ENCODE measurements around the gene CLPTM1L. TPM values are rescaled to one million over a fixed set of nuclear protein-coding genes. Genes with fewer than 3 reads are reported as not detected.

Gene CLPTM1L
- total RNA-seq, 1 donor from 2014 or later = 74.8 TPM

DNA sequence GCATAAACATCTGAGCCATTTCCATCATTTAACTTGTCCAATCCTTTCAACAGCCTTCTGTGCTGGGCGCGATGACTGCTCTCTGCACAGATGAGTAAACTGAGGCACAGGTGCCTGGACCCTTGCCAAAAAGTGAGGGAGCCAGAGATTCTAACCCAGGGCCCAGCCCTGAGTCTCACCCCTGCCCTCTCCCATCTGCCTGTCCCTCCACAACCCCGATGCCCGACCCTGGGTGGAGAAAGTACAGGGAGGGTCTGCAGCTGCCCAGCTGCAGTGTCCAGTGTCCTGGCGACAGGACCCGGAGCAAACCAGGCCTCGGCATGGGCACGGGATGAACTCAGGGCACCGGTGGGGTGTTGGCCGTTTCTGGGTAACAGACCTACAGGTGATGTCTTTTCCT is 39.6 kb upstream of the CLPTM1L start:
- H4K20me1 ChIP-seq (ENCODE audit: low read depth) = no peaks in the 10 kb centered on the region
- H3K4me1 Mint-ChIP-seq = peaks cover 10% of the 10 kb centered on the region
- H3K27ac ChIP-seq = no peak overlapping the region
- H3K4me3 Mint-ChIP-seq = no peak overlapping the region
- H3K9me3 ChIP-seq (ENCODE audit: low read depth) = peaks cover 4% of the 10 kb centered on the region
- peaks cover 10% of the 10 kb centered on the region for H3K9me3 Mint-ChIP-seq
- no peak overlapping the region for H2AFZ ChIP-seq (replicated peaks)
- no peaks in the 10 kb centered on the region for H3K79me2 ChIP-seq (ENCODE audit: low read depth)
- no peak for DNase-seq (ENCODE audit: low spot score)
- H3K4me3 ChIP-seq = no peak overlapping the region
- no peaks in the 10 kb centered on the region for H3K36me3 ChIP-seq
- no peaks in the 10 kb centered on the region for H3K36me3 Mint-ChIP-seq
- no peaks in the 10 kb centered on the region for H3F3A ChIP-seq (ENCODE audit: low read depth)
- H3K9ac ChIP-seq = no peak overlapping the region
- no peak overlapping the region for H3K27ac Mint-ChIP-seq
- peaks cover 8% of the 10 kb centered on the region for H3K4me1 ChIP-seq
- H3K27me3 Mint-ChIP-seq (ENCODE audit: insufficient read depth, low read depth) = peaks cover 51% of the 10 kb centered on the region
- H3K4me2 ChIP-seq = no peak overlapping the region
- peaks cover 99% of the 10 kb centered on the region for H3K27me3 ChIP-seq
- TF ChIP-seq EZH2 (IDR thresholded peaks at IDR 0.05) (no peak), EZH2phosphoT487 (IDR thresholded peaks at IDR 0.05) (no peak)
- TF ChIP-seq, protein P1, sequence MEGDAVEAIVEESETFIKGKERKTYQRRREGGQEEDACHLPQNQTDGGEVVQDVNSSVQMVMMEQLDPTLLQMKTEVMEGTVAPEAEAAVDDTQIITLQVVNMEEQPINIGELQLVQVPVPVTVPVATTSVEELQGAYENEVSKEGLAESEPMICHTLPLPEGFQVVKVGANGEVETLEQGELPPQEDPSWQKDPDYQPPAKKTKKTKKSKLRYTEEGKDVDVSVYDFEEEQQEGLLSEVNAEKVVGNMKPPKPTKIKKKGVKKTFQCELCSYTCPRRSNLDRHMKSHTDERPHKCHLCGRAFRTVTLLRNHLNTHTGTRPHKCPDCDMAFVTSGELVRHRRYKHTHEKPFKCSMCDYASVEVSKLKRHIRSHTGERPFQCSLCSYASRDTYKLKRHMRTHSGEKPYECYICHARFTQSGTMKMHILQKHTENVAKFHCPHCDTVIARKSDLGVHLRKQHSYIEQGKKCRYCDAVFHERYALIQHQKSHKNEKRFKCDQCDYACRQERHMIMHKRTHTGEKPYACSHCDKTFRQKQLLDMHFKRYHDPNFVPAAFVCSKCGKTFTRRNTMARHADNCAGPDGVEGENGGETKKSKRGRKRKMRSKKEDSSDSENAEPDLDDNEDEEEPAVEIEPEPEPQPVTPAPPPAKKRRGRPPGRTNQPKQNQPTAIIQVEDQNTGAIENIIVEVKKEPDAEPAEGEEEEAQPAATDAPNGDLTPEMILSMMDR (IDR thresholded peaks at IDR 0.05) = no peak

DNA sequence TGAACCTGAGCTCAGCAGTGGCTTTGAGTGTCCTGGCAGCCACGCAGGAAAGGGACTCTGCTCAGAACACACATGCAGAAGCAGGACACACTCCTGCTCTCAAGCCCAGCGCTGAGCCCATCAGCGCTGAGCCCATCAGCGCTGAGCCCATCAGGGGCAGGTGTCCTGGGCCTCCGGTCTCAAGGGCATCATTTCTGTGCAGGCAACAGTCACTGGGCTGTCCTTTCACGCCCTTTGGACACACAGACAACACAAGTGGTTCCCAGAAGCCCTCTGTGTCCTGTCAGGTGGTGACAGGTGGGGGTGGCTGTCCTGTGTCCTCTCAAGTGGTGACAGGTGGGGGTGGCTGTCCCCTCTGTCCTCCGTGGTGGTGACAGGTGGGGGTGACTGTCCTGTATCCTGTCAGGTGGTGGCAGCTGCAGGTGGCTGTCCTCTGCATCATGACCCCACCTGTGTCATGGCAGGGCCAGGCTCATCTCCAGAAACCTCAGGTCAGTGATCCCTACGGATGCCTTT is 39.0 kb upstream of the CLPTM1L start:
- H3F3A ChIP-seq (ENCODE audit: low read depth) = no peaks in the 10 kb centered on the region
- H3K27me3 Mint-ChIP-seq (ENCODE audit: insufficient read depth, low read depth) = peaks cover 50% of the 10 kb centered on the region
- no peaks in the 10 kb centered on the region for H4K20me1 ChIP-seq (ENCODE audit: low read depth)
- no peak overlapping the region for H3K27ac Mint-ChIP-seq
- DNase-seq (ENCODE audit: low spot score) = no peak
- H3K36me3 Mint-ChIP-seq = no peaks in the 10 kb centered on the region
- H3K9me3 Mint-ChIP-seq = peaks cover 15% of the 10 kb centered on the region
- no peaks in the 10 kb centered on the region for H3K79me2 ChIP-seq (ENCODE audit: low read depth)
- H3K27ac ChIP-seq = no peak overlapping the region
- H3K4me2 ChIP-seq = no peak overlapping the region
- TF ChIP-seq, protein P1 (IDR thresholded peaks at IDR 0.05) = no peak
- no peak for TF ChIP-seq EZH2 (IDR thresholded peaks at IDR 0.05)
- TF ChIP-seq EZH2phosphoT487 (IDR thresholded peaks at IDR 0.05) = no peak
- H2AFZ ChIP-seq (replicated peaks) = no peak overlapping the region
- peaks cover 4% of the 10 kb centered on the region for H3K9me3 ChIP-seq (ENCODE audit: low read depth)
- H3K4me3 Mint-ChIP-seq = no peak overlapping the region
- H3K4me1 ChIP-seq = peaks cover 8% of the 10 kb centered on the region
- H3K4me3 ChIP-seq = no peak overlapping the region
- no peak overlapping the region for H3K9ac ChIP-seq
- peaks cover 10% of the 10 kb centered on the region for H3K4me1 Mint-ChIP-seq
- no peaks in the 10 kb centered on the region for H3K36me3 ChIP-seq
- peaks cover 99% of the 10 kb centered on the region for H3K27me3 ChIP-seq

DNA sequence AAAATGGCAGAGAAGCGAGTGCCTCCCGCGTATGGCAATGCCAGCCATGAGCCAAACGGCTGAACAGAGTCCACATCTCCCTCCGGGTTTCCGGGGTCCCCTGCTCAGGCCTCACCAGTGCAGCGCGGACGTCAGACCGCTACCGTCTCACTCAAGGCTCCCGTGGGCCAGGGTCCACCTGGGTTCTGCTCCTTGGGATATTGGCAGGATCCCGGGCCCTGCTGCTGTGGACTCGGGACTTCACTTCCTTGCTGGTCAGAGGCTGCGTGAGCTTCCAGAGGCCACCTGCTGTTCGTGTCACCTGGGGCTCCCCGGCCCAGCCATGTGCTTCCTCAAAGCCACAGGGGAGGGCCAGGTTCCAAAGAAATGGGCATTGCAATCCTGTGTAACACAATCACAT is 38.4 kb upstream of the CLPTM1L start:
- H3K27me3 Mint-ChIP-seq (ENCODE audit: insufficient read depth, low read depth) = peaks cover 51% of the 10 kb centered on the region
- TF ChIP-seq EZH2 (IDR thresholded peaks at IDR 0.05) (no peak), EZH2phosphoT487 (IDR thresholded peaks at IDR 0.05) (no peak)
- TF ChIP-seq, protein P1 (IDR thresholded peaks at IDR 0.05) = no peak
- H3K9me3 ChIP-seq (ENCODE audit: low read depth) = peaks cover 4% of the 10 kb centered on the region
- H2AFZ ChIP-seq (replicated peaks) = no peak overlapping the region
- H3K4me1 ChIP-seq = peaks cover 8% of the 10 kb centered on the region
- DNase-seq (ENCODE audit: low spot score) = no peak
- H4K20me1 ChIP-seq (ENCODE audit: low read depth) = no peaks in the 10 kb centered on the region
- H3F3A ChIP-seq (ENCODE audit: low read depth) = no peaks in the 10 kb centered on the region
- H3K27ac Mint-ChIP-seq = no peak overlapping the region
- H3K27me3 ChIP-seq = peaks cover 97% of the 10 kb centered on the region
- no peak overlapping the region for H3K4me3 ChIP-seq
- no peaks in the 10 kb centered on the region for H3K36me3 Mint-ChIP-seq
- peaks cover 10% of the 10 kb centered on the region for H3K4me1 Mint-ChIP-seq
- H3K9ac ChIP-seq = no peak overlapping the region
- no peak overlapping the region for H3K4me2 ChIP-seq
- H3K79me2 ChIP-seq (ENCODE audit: low read depth) = no peaks in the 10 kb centered on the region
- H3K4me3 Mint-ChIP-seq = no peak overlapping the region
- no peaks in the 10 kb centered on the region for H3K36me3 ChIP-seq
- H3K9me3 Mint-ChIP-seq = peaks cover 21% of the 10 kb centered on the region
- no peak overlapping the region for H3K27ac ChIP-seq

All from neural progenitor cell (in vitro differentiated cells).